Tibial nerve (tissue), 4 donors: ENCODE measurements around the gene TJP3. TPM values are rescaled to one million over a fixed set of nuclear protein-coding genes. Genes with fewer than 3 reads are reported as not detected.

Experiments
- DNase-seq, 2 donors: peaks; one replicate each; pipeline ENCODE4 v3.0.0-alpha.2; 2019; ENCODE audit warnings: low spot score in 2 of 2
- H3K27ac ChIP-seq, 4 donors: fragments of 200-600 bp; sonication (generic) in 3 of 4; one replicate each; pipeline ENCODE4 v1.5.1; 2017 to 2019; ENCODE audit warnings: mild to moderate bottlenecking in 1 of 4
- H3K27me3 ChIP-seq, 2 donors: fragments of 200-600 bp; sonication (generic) in 1 of 2; one replicate each; pipeline versions ENCODE4 v1.5.1 to v1.6.0; 2017 to 2019
- H3K36me3 ChIP-seq, 3 donors: fragments of 200-600 bp; sonication (generic); one replicate each; pipeline ENCODE4 v1.5.1; 2018 to 2019
- H3K4me1 ChIP-seq, 4 donors: fragments of 200-600 bp; sonication (generic) in 3 of 4; one replicate each; pipeline ENCODE4 v1.5.1; 2017 to 2019
- H3K4me3 ChIP-seq, 4 donors: fragments of 200-600 bp; sonication (generic) in 3 of 4; one replicate each; pipeline ENCODE4 v1.5.1; 2017 to 2019; ENCODE audit warnings: mild to moderate bottlenecking in 1 of 4, moderate library complexity in 1 of 4
- H3K9me3 ChIP-seq, 4 donors: fragments of 200-600 bp; sonication (generic) in 3 of 4; one replicate each; pipeline ENCODE4 v1.5.1; 2017 to 2019
- CTCF ChIP-seq, 5 experiments: fragments of 200-600 bp in 3 of 5; fragments of 450-650 bp in 2 of 5; sonication (generic) in 3 of 5; IDR thresholded peaks; one replicate each; pipeline ENCODE4 v1.5.1; 2016 to 2019; ENCODE audit warnings: antibody characterized with exemption in 5 of 5, mild to moderate bottlenecking in 3 of 5, moderate library complexity in 2 of 5
- EP300 ChIP-seq, 2 donors: sonication (generic); formaldehyde crosslinking; IDR thresholded peaks; one replicate each; pipeline ENCODE4 v1.6.1; 2017; ENCODE audit warnings: antibody characterized with exemption in 2 of 2, mild to moderate bottlenecking in 1 of 2
- POLR2A ChIP-seq, 2 donors: fragments of 450-650 bp; IDR thresholded peaks; one replicate each; pipeline ENCODE4 v1.6.1; 2017; ENCODE audit warnings: antibody characterized with exemption in 2 of 2, mild to moderate bottlenecking in 2 of 2, moderate library complexity in 2 of 2
- WGBS, 2 donors: methylation state at CpG; one replicate each; pipeline ENCODE4 v1.1.5; 2018; 5-methylcytosine and 5-hydroxymethylcytosine counted together
- small RNA-seq: library from RNA; depleted of rRNA; stranded (forward); fragments of <200 nt; gene quantifications from one replicate; pipeline ENCODE3, GENCODE V24; 2016
- total RNA-seq, 4 donors: library from RNA; depleted of rRNA; stranded (reverse); fragments of >200 nt; gene quantifications; one replicate each; pipeline ENCODE4 v1.1.0, GENCODE V29; 2016

TJP3 gene
- total RNA-seq, 4 donors from 2014 or later = 0.21 to 0.90 (median 0.22) TPM; not detected in 1

DNA sequence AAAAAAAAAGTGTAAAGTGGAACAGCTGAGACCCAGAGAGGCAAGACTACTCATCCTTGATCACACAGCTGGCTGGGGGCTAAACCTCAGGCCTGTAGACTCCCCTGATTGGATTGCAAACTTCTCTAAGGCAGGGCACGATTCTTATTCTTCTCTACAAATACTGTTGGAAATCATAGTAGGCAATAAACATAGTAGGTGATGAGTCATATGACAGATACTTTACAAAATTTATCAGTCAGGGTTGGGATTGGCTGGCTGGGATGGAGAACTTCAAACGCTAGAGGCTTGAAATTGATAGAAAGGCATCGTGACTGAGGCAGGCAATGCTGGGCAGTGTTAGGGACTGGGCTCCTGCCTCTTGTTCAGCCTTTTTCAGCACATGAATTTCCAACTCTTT is 83.9 kb downstream of the TJP3 start:
- no peak overlapping the region for H3K27ac ChIP-seq
- H3K9me3 ChIP-seq = peaks cover 0 to 32% (median 4%) of the 10 kb centered on the region in 4 donors
- TF ChIP-seq EP300 (IDR thresholded peaks at IDR 0.05) = no peak
- no peak for TF ChIP-seq POLR2A (IDR thresholded peaks at IDR 0.05)
- no peak for TF ChIP-seq CTCF (IDR thresholded peaks at IDR 0.05)
- no peaks in the 10 kb centered on the region for H3K36me3 ChIP-seq
- no peaks in the 10 kb centered on the region for H3K27me3 ChIP-seq
- no peak overlapping the region for H3K4me3 ChIP-seq
- no peak for DNase-seq
- H3K4me1 ChIP-seq = no peaks in the 10 kb centered on the region
- 77 to 86% methylated on average over 3 of the region's 3 CpGs for WGBS, 2 donors

GRCh38 chr19:3793799-3794198 is 85.6 kb downstream of the TJP3 start:
- no peak for DNase-seq
- no peak for TF ChIP-seq CTCF (IDR thresholded peaks at IDR 0.05)
- no peak for TF ChIP-seq EP300 (IDR thresholded peaks at IDR 0.05)
- TF ChIP-seq POLR2A (IDR thresholded peaks at IDR 0.05) = no peak
- H3K36me3 ChIP-seq = no peaks in the 10 kb centered on the region
- H3K27ac ChIP-seq = no peak overlapping the region
- H3K4me3 ChIP-seq = no peak overlapping the region
- WGBS, 2 donors = 92% methylated on average over 3 of the region's 3 CpGs
- peaks cover 0 to 4% of the 10 kb centered on the region in 2 donors for H3K27me3 ChIP-seq
- peaks cover 0 to 37% (median 4%) of the 10 kb centered on the region in 4 donors for H3K9me3 ChIP-seq
- H3K4me1 ChIP-seq = no peaks in the 10 kb centered on the region

DNA sequence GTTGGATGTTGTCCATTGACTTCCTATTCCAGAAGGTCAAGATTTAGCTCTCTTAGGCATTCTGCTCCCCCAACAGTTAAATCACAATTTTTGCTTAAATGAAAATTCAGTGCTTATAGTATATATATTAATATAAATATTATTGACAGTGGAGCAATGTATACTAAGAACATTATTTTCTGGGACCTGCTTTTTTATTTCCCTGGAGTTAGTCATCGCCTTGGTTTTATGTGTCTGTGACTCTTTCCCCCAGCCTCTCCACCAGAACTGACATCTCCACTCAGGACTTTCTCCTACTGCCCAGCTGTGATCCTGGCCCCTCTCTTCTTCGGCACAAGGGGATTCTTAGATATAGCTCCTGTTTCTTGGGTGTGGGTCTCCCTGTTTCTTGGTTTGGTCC is 88.2 kb downstream of the TJP3 start:
- Histone ChIP-seq H3K9me3 (peaks cover 0 to 26% (median 4%) of the 10 kb centered on the region in 4 donors), H3K27me3 (peaks cover 0 to 29% of the 10 kb centered on the region in 2 donors), H3K4me1 (peaks cover 0 to 5% (median under 1%) of the 10 kb centered on the region in 4 donors), H3K27ac (no peak overlapping the region), H3K4me3 (no peak overlapping the region), H3K36me3 (no peaks in the 10 kb centered on the region)
- TF ChIP-seq POLR2A (IDR thresholded peaks at IDR 0.05) (no peak), EP300 (IDR thresholded peaks at IDR 0.05) (no peak), CTCF (IDR thresholded peaks at IDR 0.05) (no peak)
- DNase-seq = no peak
- 85 to 94% methylated on average over 2 of the region's 2 CpGs for WGBS, 2 donors

- Histone ChIP-seq H3K4me1 (peaks cover 0 to 13% (median 3%) of the 10 kb centered on the region in 4 donors), H3K27ac (no peak overlapping the region), H3K36me3 (no peaks in the 10 kb centered on the region), H3K27me3 (peaks cover 0 to 47% of the 10 kb centered on the region in 2 donors), H3K9me3 (peaks cover 0 to 22% (median 4%) of the 10 kb centered on the region in 4 donors), H3K4me3 (no peak overlapping the region)
- DNase-seq = no peak
- TF ChIP-seq EP300 (IDR thresholded peaks at IDR 0.05) (no peak), POLR2A (IDR thresholded peaks at IDR 0.05) (no peak), CTCF (IDR thresholded peaks at IDR 0.05) (no peak)
- 43 to 55% methylated on average over 6 of the region's 6 CpGs for WGBS, 2 donors
Observed at GRCh38 chr19:3798137-3798536, 90.0 kb downstream of the TJP3 start.

Small RNA genes within 50 kb of the gene (small RNA-seq; reads per million reads assigned to genes)
- gene AC005777.1 = not detected

Other genes with a start within 250 kb of the TJP3 start
- gene SMIM24, start 227.9 kb upstream of the TJP3 start, total RNA-seq = not detected
- not detected for gene SMIM44, start 224.9 kb upstream of the TJP3 start, total RNA-seq
- 10 to 100 TPM; 19.7 to 30.3 (median 23.0) TPM for gene DOHH, start 207.7 kb upstream of the TJP3 start, total RNA-seq
- 10 to 100 TPM; 18.6 to 31.8 (median 25.7) TPM for gene FZR1, start 202.1 kb upstream of the TJP3 start, total RNA-seq
- gene TEKTIP1, start 169.2 kb upstream of the TJP3 start, total RNA-seq = 1 to 10 TPM in 1 of 4 donors, not detected in 3; 2.4 TPM
- 100 to 1,000 TPM in 1 of 4 donors, 10 to 100 TPM in 3; 45.7 to 108 (median 62.8) TPM for gene MFSD12, start 150.8 kb upstream of the TJP3 start, total RNA-seq
- 100 to 1,000 TPM in 3 of 4 donors, 10 to 100 TPM in 1; 94.0 to 181 (median 153) TPM for gene HMG20B, start 135.4 kb upstream of the TJP3 start, total RNA-seq
- gene GIPC3, start 122.9 kb upstream of the TJP3 start, total RNA-seq = 1 to 10 TPM in 2 of 4 donors, under 1 TPM in 2; 0.21 to 2.4 (median 1.1) TPM
- 10 to 100 TPM in 1 of 4 donors, 1 to 10 TPM in 3; 4.4 to 11.4 (median 7.2) TPM for gene TBXA2R, start 101.5 kb upstream of the TJP3 start, total RNA-seq
- 10 to 100 TPM; 22.9 to 59.1 (median 42.7) TPM for gene CACTIN, start 81.6 kb upstream of the TJP3 start, total RNA-seq
- 10 to 100 TPM; 23.0 to 37.2 (median 24.9) TPM for gene PIP5K1C, start 7.9 kb upstream of the TJP3 start, total RNA-seq
- gene APBA3, start 53.3 kb downstream of the TJP3 start, total RNA-seq = 10 to 100 TPM; 21.6 to 51.0 (median 34.7) TPM
- 100 to 1,000 TPM in 1 of 4 donors, 10 to 100 TPM in 3; 44.1 to 111 (median 59.2) TPM for gene MRPL54, start 54.3 kb downstream of the TJP3 start, total RNA-seq
- gene RAX2, start 63.8 kb downstream of the TJP3 start, total RNA-seq = not detected
- 1 to 10 TPM in 3 of 4 donors, under 1 TPM in 1; 0.78 to 2.9 (median 2.1) TPM for gene MATK, start 78.0 kb downstream of the TJP3 start, total RNA-seq
- gene ZFR2, start 160.7 kb downstream of the TJP3 start, total RNA-seq = not detected
- gene ATCAY, start 172.3 kb downstream of the TJP3 start, total RNA-seq = not detected
- gene NMRK2, start 224.7 kb downstream of the TJP3 start, total RNA-seq = not detected